HEK293 (cell line): ENCODE results near the gene ACSL4.

Experiments used
- CTCF ChIA-PET: fragments of 350-600 bp; formaldehyde crosslinking; extraction: SDS; loops from one replicate; lab custom pipeline; 2021; ENCODE audit warnings: antibody characterized with exemption; lab: Yijun Ruan, JAX
- POLR2A ChIA-PET: fragments of 300-600 bp; formaldehyde crosslinking; extraction: SDS; loops from one replicate; lab custom pipeline; 2020; ENCODE audit warnings: antibody characterized with exemption, inconsistent platforms; lab: Yijun Ruan, JAX
- H3K27ac ChIP-seq: fragments of 200-500 bp; sonication (Bioruptor generic); 2 replicates; pipeline ENCODE4 v1.5.1; 2014; ENCODE audit warnings: low read depth, low read length, control low read depth, inconsistent platforms; ENCODE audit errors: extremely low read depth
- H3K36me3 ChIP-seq, 2 experiments: fragments of 200-500 bp in 1 of 2; sonication (Bioruptor generic) in 1 of 2; 1 replicate in 1 of 2; 2 replicates in 1 of 2; pipeline ENCODE4 v1.5.1; 2014 to 2017; ENCODE audit warnings: inconsistent platforms in 2 of 2, low read length in 2 of 2; ENCODE audit not compliant: control insufficient read depth in 2 of 2, insufficient read depth in 1 of 2
- H3K4me1 ChIP-seq: fragments of 200-500 bp; sonication (Bioruptor generic); 2 replicates; pipeline ENCODE4 v1.5.1; 2014; ENCODE audit warnings: mild to moderate bottlenecking, low read length, inconsistent platforms; ENCODE audit not compliant: control insufficient read depth, insufficient read depth
- H3K4me3 ChIP-seq: 2 replicates; pipeline ENCODE4 v1.5.1; 2011; ENCODE audit warnings: low read depth, mild to moderate bottlenecking, control low read depth, low read length, moderate library complexity
- H3K9me3 ChIP-seq: fragments of 200-500 bp; sonication (Bioruptor generic); 2 replicates; pipeline ENCODE4 v1.5.1; 2014; ENCODE audit warnings: low read depth, low read length, inconsistent platforms; ENCODE audit not compliant: control insufficient read depth, insufficient read depth
- OVOL3 ChIP-seq: fragments of 450-650 bp; formaldehyde crosslinking; IDR thresholded peaks from 2 replicates; pipeline ENCODE4 v1.5.1; 2016; ENCODE audit warnings: missing biosample characterization, missing genetic modification characterization
- YY1 ChIP-seq: fragments of 450-650 bp; formaldehyde crosslinking; IDR thresholded peaks from 2 replicates; pipeline ENCODE4 v1.5.1; 2018; ENCODE audit warnings: missing biosample characterization, missing genetic modification characterization
- ZBTB8A ChIP-seq: fragments of 450-650 bp; formaldehyde crosslinking; IDR thresholded peaks from 2 replicates; pipeline ENCODE4 v1.5.1; 2016; ENCODE audit warnings: missing biosample characterization, missing genetic modification characterization
- ZNF10 ChIP-seq: fragments of 450-650 bp; formaldehyde crosslinking; IDR thresholded peaks from 2 replicates; pipeline ENCODE4 v1.5.1; 2017; ENCODE audit warnings: missing biosample characterization, missing genetic modification characterization
- ZNF133 ChIP-seq: fragments of 450-650 bp; formaldehyde crosslinking; IDR thresholded peaks from 2 replicates; pipeline ENCODE4 v1.5.1; 2016; ENCODE audit warnings: missing biosample characterization, missing genetic modification characterization
- ZNF2 ChIP-seq: fragments of 450-650 bp; formaldehyde crosslinking; IDR thresholded peaks from 2 replicates; pipeline ENCODE4 v1.5.1; 2016; ENCODE audit warnings: missing biosample characterization, missing genetic modification characterization
- ZNF266 ChIP-seq: fragments of 450-650 bp; formaldehyde crosslinking; IDR thresholded peaks from 2 replicates; pipeline ENCODE4 v1.5.1; 2016; ENCODE audit warnings: missing biosample characterization, missing genetic modification characterization, low read depth
- ZNF302 ChIP-seq: fragments of 450-650 bp; formaldehyde crosslinking; IDR thresholded peaks from 2 replicates; pipeline ENCODE4 v1.5.1; 2016; ENCODE audit warnings: missing biosample characterization, missing genetic modification characterization, low read depth
- ZNF354C ChIP-seq: fragments of 450-650 bp; formaldehyde crosslinking; IDR thresholded peaks from 2 replicates; pipeline ENCODE4 v1.5.1; 2016; ENCODE audit warnings: missing biosample characterization, missing genetic modification characterization, low read depth, borderline replicate concordance
- ZNF37A ChIP-seq: fragments of 450-650 bp; IDR thresholded peaks from 2 replicates; pipeline ENCODE4 v1.5.1; 2018; ENCODE audit warnings: missing biosample characterization, missing genetic modification characterization
- ZNF391 ChIP-seq: fragments of 450-650 bp; formaldehyde crosslinking; IDR thresholded peaks from 2 replicates; pipeline ENCODE4 v1.5.1; 2016; ENCODE audit warnings: low read depth, missing biosample characterization, missing genetic modification characterization, borderline replicate concordance
- ZNF426 ChIP-seq: fragments of 450-650 bp; formaldehyde crosslinking; IDR thresholded peaks from 2 replicates; pipeline ENCODE4 v1.5.1; 2017; ENCODE audit warnings: missing biosample characterization, missing genetic modification characterization, mild to moderate bottlenecking, inconsistent platforms, moderate library complexity
- ZNF529 ChIP-seq: fragments of 450-650 bp; formaldehyde crosslinking; IDR thresholded peaks from 2 replicates; pipeline ENCODE4 v1.5.1; 2017; ENCODE audit warnings: missing genetic modification characterization, missing biosample characterization; ENCODE audit not compliant: insufficient replicate concordance
- ZNF677 ChIP-seq: fragments of 450-650 bp; IDR thresholded peaks from 2 replicates; pipeline ENCODE4 v1.5.0; 2018; ENCODE audit warnings: missing biosample characterization, mild to moderate bottlenecking, missing genetic modification characterization, moderate library complexity
- ZNF707 ChIP-seq: fragments of 450-650 bp; formaldehyde crosslinking; IDR thresholded peaks from 2 replicates; pipeline ENCODE4 v1.5.1; 2016; ENCODE audit warnings: missing biosample characterization, missing genetic modification characterization
- ZNF785 ChIP-seq: fragments of 450-650 bp; formaldehyde crosslinking; IDR thresholded peaks from 2 replicates; pipeline ENCODE4 v1.5.1; 2016; ENCODE audit warnings: missing biosample characterization, missing genetic modification characterization
- ZNF837 ChIP-seq: fragments of 450-650 bp; formaldehyde crosslinking; IDR thresholded peaks from 2 replicates; pipeline ENCODE4 v1.5.1; 2016; ENCODE audit warnings: missing biosample characterization, missing genetic modification characterization
- ZNF843 ChIP-seq: fragments of 450-650 bp; formaldehyde crosslinking; IDR thresholded peaks from 2 replicates; pipeline ENCODE4 v1.5.1; 2016; ENCODE audit warnings: missing biosample characterization, missing genetic modification characterization
- TF ChIP-seq, protein P1 (sequence below): fragments of 450-650 bp; formaldehyde crosslinking; IDR thresholded peaks from 2 replicates; pipeline ENCODE4 v1.5.1; 2016; ENCODE audit warnings: missing biosample characterization, missing genetic modification characterization
- TF ChIP-seq, protein P2 (sequence below): fragments of 450-650 bp; formaldehyde crosslinking; IDR thresholded peaks from 2 replicates; pipeline ENCODE4 v1.5.1; 2017; ENCODE audit warnings: missing biosample characterization, missing genetic modification characterization
- TF ChIP-seq, protein P3 (sequence below): fragments of 450-650 bp; formaldehyde crosslinking; IDR thresholded peaks from 2 replicates; pipeline ENCODE4 v1.5.1; 2016; ENCODE audit warnings: missing biosample characterization, missing genetic modification characterization
- TF ChIP-seq, protein P4 (sequence below): fragments of 450-650 bp; formaldehyde crosslinking; IDR thresholded peaks from 2 replicates; pipeline ENCODE4 v1.5.1; 2016; ENCODE audit warnings: missing biosample characterization, missing genetic modification characterization
- TF ChIP-seq, protein P5 (sequence below): fragments of 450-650 bp; formaldehyde crosslinking; IDR thresholded peaks from 2 replicates; pipeline ENCODE4 v1.5.1; 2017; ENCODE audit warnings: missing biosample characterization, missing genetic modification characterization
- TF ChIP-seq, protein P6 (sequence below): sonication (generic); formaldehyde crosslinking; IDR thresholded peaks from 2 replicates; pipeline ENCODE4 v1.8.1; 2022; ENCODE audit warnings: mild to moderate bottlenecking, moderate library complexity, missing genetic modification reagents
- TF ChIP-seq, protein P7 (sequence below): fragments of 450-650 bp; IDR thresholded peaks from 2 replicates; pipeline ENCODE4 v1.5.1; 2018; ENCODE audit warnings: missing biosample characterization, missing genetic modification characterization

Gene ACSL4

DNA sequence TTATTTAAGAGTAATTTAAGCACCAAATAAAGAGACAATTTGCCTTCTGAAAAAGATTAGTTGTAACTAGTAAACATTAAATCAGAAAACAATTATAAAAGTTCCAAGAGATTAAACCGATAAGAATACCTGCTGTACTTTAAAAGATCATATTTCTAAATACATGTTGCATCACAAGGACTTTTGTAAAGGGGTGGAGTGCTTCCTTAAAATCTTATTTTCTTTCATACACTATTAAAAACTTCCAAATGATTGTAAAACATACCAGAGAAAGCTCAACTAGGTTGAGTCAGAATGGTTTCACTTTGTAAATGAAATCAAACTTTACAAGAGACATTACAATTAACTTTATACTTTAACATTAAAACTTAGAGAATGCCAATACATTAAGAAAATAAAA, 41.8 kb downstream of the ACSL4 start:
- H3K9me3 ChIP-seq: no peaks in the 10 kb centered on the region
- no peak overlapping the region for H3K4me3 ChIP-seq
- H3K27ac ChIP-seq: no peak overlapping the region
- 0 out of 2 replicates have a peak, but pooled peaks cover 3% of the 10 kb centered on the region for H3K4me1 ChIP-seq
- CTCF ChIA-PET: interaction anchor here (0.6 to 1.2 kb wide), 2 partner anchors 22 to 200 kb away, joined by 5 read pairs; no protein-coding TSS in a partner anchor
- POLR2A ChIA-PET: no interaction called here
- H3K36me3 ChIP-seq: no peaks in the 10 kb centered on the region; a peak in 1 of 3 replicates
- TF ChIP-seq YY1 (tag by site-specific recombination) (no peak), ZNF266 (tag by site-specific recombination) (no peak), OVOL3 (tag by site-specific recombination) (no peak), ZNF677 (tag by site-specific recombination) (no peak), ZNF843 (no peak), ZNF37A (tag by site-specific recombination) (no peak), ZNF302 (tag by site-specific recombination) (no peak)
- TF ChIP-seq, protein P1, sequence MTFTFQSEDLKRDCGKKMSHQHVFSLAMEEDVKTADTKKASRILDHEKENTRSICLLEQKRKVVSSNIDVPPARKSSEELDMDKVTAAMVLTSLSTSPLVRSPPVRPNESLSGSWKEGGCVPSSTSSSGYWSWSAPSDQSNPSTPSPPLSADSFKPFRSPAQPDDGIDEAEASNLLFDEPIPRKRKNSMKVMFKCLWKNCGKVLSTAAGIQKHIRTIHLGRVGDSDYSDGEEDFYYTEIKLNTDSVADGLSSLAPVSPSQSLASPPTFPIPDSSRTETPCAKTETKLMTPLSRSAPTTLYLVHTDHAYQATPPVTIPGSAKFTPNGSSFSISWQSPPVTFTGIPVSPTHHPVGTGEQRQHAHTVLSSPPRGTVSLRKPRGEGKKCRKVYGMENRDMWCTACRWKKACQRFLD: no peak
- TF ChIP-seq, protein P2, sequence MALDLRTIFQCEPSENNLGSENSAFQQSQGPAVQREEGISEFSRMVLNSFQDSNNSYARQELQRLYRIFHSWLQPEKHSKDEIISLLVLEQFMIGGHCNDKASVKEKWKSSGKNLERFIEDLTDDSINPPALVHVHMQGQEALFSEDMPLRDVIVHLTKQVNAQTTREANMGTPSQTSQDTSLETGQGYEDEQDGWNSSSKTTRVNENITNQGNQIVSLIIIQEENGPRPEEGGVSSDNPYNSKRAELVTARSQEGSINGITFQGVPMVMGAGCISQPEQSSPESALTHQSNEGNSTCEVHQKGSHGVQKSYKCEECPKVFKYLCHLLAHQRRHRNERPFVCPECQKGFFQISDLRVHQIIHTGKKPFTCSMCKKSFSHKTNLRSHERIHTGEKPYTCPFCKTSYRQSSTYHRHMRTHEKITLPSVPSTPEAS: no peak
- TF ChIP-seq, protein P3, sequence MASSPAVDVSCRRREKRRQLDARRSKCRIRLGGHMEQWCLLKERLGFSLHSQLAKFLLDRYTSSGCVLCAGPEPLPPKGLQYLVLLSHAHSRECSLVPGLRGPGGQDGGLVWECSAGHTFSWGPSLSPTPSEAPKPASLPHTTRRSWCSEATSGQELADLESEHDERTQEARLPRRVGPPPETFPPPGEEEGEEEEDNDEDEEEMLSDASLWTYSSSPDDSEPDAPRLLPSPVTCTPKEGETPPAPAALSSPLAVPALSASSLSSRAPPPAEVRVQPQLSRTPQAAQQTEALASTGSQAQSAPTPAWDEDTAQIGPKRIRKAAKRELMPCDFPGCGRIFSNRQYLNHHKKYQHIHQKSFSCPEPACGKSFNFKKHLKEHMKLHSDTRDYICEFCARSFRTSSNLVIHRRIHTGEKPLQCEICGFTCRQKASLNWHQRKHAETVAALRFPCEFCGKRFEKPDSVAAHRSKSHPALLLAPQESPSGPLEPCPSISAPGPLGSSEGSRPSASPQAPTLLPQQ: no peak
- TF ChIP-seq, protein P4, sequence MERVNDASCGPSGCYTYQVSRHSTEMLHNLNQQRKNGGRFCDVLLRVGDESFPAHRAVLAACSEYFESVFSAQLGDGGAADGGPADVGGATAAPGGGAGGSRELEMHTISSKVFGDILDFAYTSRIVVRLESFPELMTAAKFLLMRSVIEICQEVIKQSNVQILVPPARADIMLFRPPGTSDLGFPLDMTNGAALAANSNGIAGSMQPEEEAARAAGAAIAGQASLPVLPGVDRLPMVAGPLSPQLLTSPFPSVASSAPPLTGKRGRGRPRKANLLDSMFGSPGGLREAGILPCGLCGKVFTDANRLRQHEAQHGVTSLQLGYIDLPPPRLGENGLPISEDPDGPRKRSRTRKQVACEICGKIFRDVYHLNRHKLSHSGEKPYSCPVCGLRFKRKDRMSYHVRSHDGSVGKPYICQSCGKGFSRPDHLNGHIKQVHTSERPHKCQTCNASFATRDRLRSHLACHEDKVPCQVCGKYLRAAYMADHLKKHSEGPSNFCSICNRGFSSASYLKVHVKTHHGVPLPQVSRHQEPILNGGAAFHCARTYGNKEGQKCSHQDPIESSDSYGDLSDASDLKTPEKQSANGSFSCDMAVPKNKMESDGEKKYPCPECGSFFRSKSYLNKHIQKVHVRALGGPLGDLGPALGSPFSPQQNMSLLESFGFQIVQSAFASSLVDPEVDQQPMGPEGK: no peak

DNA sequence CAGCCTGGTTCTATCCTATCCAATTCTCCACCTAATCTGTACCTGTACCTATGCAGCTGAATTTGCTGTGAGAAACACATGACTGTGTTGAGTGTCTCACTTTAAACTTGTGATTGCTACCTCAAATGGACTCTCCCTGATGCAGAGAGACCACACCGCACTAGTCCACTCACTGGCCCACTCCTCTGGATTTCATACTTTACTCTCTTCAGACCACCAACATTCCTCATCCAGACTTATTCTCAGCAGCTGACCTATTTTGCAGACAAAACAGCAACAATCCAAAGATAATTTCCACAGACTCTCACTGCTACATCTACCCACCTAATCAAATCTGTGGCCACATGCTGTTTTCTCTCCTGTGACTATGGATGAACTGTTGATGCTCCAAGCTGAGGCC, 45.2 kb downstream of the ACSL4 start:
- ChIA-PET CTCF (interaction anchor here (1.4 kb wide), 1 partner anchor 25 kb away, joined by 5 read pairs; no protein-coding TSS in a partner anchor), POLR2A (no interaction called here)
- Histone ChIP-seq H3K4me3 (no peak overlapping the region), H3K9me3 (no peaks in the 10 kb centered on the region), H3K36me3 (no peaks in the 10 kb centered on the region; a peak in 1 of 3 replicates), H3K4me1 (0 out of 2 replicates have a peak, but pooled peaks cover 3% of the 10 kb centered on the region), H3K27ac (no peak overlapping the region)
- TF ChIP-seq ZNF133 (tag by site-specific recombination) (no peak), ZBTB8A (no peak), ZNF10 (no peak), ZNF391 (tag by site-specific recombination) (no peak), ZNF529 (tag by site-specific recombination) (no peak), ZNF837 (no peak), ZNF354C (tag by site-specific recombination) (no peak), ZNF785 (tag by site-specific recombination) (no peak), ZNF426 (tag by site-specific recombination) (no peak), ZNF707 (tag by site-specific recombination) (no peak), ZNF2 (tag by site-specific recombination) (no peak)
- TF ChIP-seq, protein P5, sequence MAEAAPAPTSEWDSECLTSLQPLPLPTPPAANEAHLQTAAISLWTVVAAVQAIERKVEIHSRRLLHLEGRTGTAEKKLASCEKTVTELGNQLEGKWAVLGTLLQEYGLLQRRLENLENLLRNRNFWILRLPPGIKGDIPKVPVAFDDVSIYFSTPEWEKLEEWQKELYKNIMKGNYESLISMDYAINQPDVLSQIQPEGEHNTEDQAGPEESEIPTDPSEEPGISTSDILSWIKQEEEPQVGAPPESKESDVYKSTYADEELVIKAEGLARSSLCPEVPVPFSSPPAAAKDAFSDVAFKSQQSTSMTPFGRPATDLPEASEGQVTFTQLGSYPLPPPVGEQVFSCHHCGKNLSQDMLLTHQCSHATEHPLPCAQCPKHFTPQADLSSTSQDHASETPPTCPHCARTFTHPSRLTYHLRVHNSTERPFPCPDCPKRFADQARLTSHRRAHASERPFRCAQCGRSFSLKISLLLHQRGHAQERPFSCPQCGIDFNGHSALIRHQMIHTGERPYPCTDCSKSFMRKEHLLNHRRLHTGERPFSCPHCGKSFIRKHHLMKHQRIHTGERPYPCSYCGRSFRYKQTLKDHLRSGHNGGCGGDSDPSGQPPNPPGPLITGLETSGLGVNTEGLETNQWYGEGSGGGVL: no peak
- TF ChIP-seq, protein P6, sequence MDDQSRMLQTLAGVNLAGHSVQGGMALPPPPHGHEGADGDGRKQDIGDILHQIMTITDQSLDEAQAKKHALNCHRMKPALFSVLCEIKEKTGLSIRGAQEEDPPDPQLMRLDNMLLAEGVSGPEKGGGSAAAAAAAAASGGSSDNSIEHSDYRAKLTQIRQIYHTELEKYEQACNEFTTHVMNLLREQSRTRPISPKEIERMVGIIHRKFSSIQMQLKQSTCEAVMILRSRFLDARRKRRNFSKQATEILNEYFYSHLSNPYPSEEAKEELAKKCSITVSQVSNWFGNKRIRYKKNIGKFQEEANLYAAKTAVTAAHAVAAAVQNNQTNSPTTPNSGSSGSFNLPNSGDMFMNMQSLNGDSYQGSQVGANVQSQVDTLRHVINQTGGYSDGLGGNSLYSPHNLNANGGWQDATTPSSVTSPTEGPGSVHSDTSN (CRISPR knock-in tag): no peak
- TF ChIP-seq, protein P7, sequence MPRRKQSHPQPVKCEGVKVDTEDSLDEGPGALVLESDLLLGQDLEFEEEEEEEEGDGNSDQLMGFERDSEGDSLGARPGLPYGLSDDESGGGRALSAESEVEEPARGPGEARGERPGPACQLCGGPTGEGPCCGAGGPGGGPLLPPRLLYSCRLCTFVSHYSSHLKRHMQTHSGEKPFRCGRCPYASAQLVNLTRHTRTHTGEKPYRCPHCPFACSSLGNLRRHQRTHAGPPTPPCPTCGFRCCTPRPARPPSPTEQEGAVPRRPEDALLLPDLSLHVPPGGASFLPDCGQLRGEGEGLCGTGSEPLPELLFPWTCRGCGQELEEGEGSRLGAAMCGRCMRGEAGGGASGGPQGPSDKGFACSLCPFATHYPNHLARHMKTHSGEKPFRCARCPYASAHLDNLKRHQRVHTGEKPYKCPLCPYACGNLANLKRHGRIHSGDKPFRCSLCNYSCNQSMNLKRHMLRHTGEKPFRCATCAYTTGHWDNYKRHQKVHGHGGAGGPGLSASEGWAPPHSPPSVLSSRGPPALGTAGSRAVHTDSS (tag by site-specific recombination): no peak
